ENCODE results near the gene LRRC4C. TPM values are rescaled to one million over a fixed set of nuclear protein-coding genes. Genes with fewer than 3 reads are reported as not detected.

Gene LRRC4C
- total RNA-seq, 2 donors from 2014 or later: 1.3 TPM; not detected in 1

GRCh38 chr11:41201156-41201555 lies 258.3 kb downstream of the LRRC4C start:
- Histone ChIP-seq H3K27ac (no peak overlapping the region), H3K4me3 (no peak overlapping the region), H3K9me3 (no peaks in the 10 kb centered on the region), H3K27me3 (no peaks in the 10 kb centered on the region), H3K36me3 (replicated peaks in 1 of 2; ENCODE audit: insufficient read depth in 1 of 2, low read depth in 2 of 2) (no peaks in the 10 kb centered on the region), H3K4me1 (no peaks in the 10 kb centered on the region)
- intact Hi-C loops (cut with DNase I): no loop called here
- ATAC-seq (no peak), DNase-seq (no peak)
- 2 to 5% methylated on average over 5 of the region's 5 CpGs for WGBS, 2 donors
- TF ChIP-seq, protein P1, sequence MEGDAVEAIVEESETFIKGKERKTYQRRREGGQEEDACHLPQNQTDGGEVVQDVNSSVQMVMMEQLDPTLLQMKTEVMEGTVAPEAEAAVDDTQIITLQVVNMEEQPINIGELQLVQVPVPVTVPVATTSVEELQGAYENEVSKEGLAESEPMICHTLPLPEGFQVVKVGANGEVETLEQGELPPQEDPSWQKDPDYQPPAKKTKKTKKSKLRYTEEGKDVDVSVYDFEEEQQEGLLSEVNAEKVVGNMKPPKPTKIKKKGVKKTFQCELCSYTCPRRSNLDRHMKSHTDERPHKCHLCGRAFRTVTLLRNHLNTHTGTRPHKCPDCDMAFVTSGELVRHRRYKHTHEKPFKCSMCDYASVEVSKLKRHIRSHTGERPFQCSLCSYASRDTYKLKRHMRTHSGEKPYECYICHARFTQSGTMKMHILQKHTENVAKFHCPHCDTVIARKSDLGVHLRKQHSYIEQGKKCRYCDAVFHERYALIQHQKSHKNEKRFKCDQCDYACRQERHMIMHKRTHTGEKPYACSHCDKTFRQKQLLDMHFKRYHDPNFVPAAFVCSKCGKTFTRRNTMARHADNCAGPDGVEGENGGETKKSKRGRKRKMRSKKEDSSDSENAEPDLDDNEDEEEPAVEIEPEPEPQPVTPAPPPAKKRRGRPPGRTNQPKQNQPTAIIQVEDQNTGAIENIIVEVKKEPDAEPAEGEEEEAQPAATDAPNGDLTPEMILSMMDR (IDR thresholded peaks at IDR 0.05): no peak
- no peak for TF ChIP-seq POLR2A (IDR thresholded peaks at IDR 0.05)

- ATAC-seq: no peak
- WGBS, 2 donors: 58 to 69% methylated on average over 14 of the region's 14 CpGs
Measured at GRCh38 chr11:41190437-41191082, 268.9 kb downstream of the LRRC4C start.

DNA sequence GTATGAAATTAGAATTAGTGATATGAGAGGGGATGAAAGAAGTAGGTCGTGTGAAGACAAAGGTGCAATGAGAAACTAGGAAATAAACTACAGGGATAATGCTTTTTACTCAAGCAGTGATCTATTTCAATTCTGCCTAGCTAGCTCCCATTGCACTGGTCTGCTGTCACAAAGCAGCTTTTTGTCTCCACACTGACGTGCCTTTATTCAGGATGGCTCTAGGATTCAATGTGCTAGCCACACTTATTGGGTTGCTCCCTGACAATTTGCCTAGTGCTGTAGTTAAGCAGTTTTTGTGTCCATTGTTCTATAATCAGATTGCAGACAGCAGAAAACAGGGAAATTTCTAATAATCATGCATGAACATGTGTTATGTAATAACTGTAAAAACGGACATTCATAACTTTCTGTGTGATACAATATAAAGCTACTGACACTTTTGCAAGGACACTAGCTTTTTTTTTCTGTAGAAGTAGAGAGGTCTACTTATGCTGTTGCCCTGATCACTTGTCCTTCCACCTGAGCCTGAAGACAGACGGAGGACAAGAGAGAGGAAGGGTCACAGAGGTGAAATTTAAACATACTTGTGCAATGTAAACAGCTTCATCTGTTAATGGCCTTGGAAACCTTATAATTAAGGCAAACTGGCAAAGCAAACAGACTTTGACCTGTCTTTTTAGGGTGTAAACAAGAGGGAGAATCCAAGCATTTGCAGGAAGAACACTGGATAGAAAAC lies 269.6 kb downstream of the LRRC4C start:
- 32 to 37% methylated on average over 4 of the region's 4 CpGs for WGBS, 2 donors
- DNase-seq (no peak), ATAC-seq (no peak)
- Histone ChIP-seq H3K9me3 (peaks cover 0 to 8% (median 0%) of the 10 kb centered on the region in 3 donors), H3K27ac (no peak overlapping the region), H3K4me3 (no peak overlapping the region), H3K27me3 (no peaks in the 10 kb centered on the region), H3K4me1 (no peaks in the 10 kb centered on the region), H3K36me3 (replicated peaks in 1 of 2; ENCODE audit: insufficient read depth in 1 of 2, low read depth in 2 of 2) (no peaks in the 10 kb centered on the region)
- no peak for TF ChIP-seq POLR2A (IDR thresholded peaks at IDR 0.05)
- TF ChIP-seq, protein P1 (IDR thresholded peaks at IDR 0.05): no peak
- intact Hi-C loops (cut with DNase I): no loop called here

More at GRCh38 chr11:41190437-41191082, 268.9 kb downstream of the LRRC4C start:
- peaks cover 0 to 8% (median 0%) of the 10 kb centered on the region in 3 donors for H3K9me3 ChIP-seq
- intact Hi-C loops (cut with DNase I): no loop called here
- no peaks in the 10 kb centered on the region for H3K27me3 ChIP-seq
- no peak for DNase-seq
- TF ChIP-seq, protein P1 (IDR thresholded peaks at IDR 0.05): no peak
- no peak for TF ChIP-seq POLR2A (IDR thresholded peaks at IDR 0.05)
- no peak overlapping the region for H3K4me3 ChIP-seq
- H3K36me3 ChIP-seq (replicated peaks in 1 of 2; ENCODE audit: insufficient read depth in 1 of 2, low read depth in 2 of 2): no peaks in the 10 kb centered on the region
- H3K4me1 ChIP-seq: no peaks in the 10 kb centered on the region
- no peak overlapping the region for H3K27ac ChIP-seq

DNA sequence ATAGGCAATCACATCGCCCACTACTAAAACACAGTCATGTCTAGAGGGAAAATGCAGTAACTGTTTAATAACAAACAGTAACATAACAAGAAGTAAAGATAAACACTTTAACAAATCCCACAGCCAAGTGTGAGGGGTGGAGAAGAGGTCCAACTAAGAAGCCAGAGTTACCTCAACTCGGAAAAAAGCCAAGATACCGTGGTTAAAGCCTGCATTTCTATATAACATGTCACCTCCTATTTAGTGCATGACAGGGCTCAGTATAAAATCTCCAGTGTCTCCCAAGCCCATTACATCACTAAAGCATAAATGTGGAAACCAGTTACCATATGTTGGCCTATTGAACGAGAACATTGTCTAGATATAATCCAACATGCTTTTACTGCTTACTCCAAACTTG lies 281.7 kb downstream of the LRRC4C start:
- Histone ChIP-seq H3K36me3 (replicated peaks in 1 of 2; ENCODE audit: insufficient read depth in 1 of 2, low read depth in 2 of 2) (no peaks in the 10 kb centered on the region), H3K4me3 (no peak overlapping the region), H3K4me1 (no peaks in the 10 kb centered on the region), H3K27ac (no peak overlapping the region), H3K9me3 (no peaks in the 10 kb centered on the region), H3K27me3 (no peaks in the 10 kb centered on the region)
- no peak for TF ChIP-seq POLR2A (IDR thresholded peaks at IDR 0.05)
- TF ChIP-seq, protein P1 (IDR thresholded peaks at IDR 0.05): no peak
- ATAC-seq: no peak
- 61 to 63% methylated on average over 4 of the region's 4 CpGs for WGBS, 2 donors
- DNase-seq: no peak
- intact Hi-C loops (cut with DNase I): no loop called here
